ENCODE measurements around the gene PPARGC1A. TPM values are rescaled to one million over a fixed set of nuclear protein-coding genes. Genes with fewer than 3 reads are reported as not detected.

PPARGC1A gene
- total and polyA plus RNA-seq, 2 donors (not counting 3 experiments of a cell fraction or from before 2014, with no cell fraction given), result not detected

DNA sequence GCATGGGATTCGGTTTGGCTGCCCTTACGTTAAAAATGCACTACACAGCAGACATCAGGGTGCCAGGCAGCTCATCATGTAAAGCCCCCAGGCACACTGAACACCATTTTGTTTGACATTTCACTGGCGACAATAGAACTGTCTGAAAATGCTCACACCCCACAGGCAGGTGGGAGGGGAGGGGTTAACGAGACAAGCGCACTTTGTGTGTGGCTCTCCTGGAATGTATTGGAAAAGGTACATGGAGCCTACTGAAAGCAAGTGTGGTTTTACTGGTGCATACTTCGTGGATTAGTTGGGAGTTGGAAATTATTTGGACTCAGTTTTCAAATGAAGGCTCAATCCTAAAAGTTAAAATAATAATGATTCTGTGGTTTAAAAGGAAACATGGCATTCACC, 31.6 kb upstream of the PPARGC1A start:
- dilution Hi-C loops (cut with MboI; ENCODE audit: extremely low pct_ligation_motif_present, low sequenced_read_pairs), result no loop called here
- no peak overlapping the region for H2AFZ ChIP-seq (ENCODE audit: low read depth, low read length)

More for the DNA sequence above, 31.6 kb upstream of the PPARGC1A start:
- no peak overlapping the region for H3K4me2 ChIP-seq (ENCODE audit: insufficient read depth, low read length)
- H3K27ac ChIP-seq (ENCODE audit: insufficient read depth, low read depth, low read length), result no peak overlapping the region
- H3K79me2 ChIP-seq (ENCODE audit: control insufficient read depth, insufficient read depth, low read length), result no peaks in the 10 kb centered on the region
- DNase-seq (ENCODE audit: low read depth, low spot score) (no peak), FAIRE-seq (no peak)
- no TSS peak for BruUV-seq (replicated peaks)
- no peaks in the 10 kb centered on the region for H3K9me3 ChIP-seq (replicated peaks; ENCODE audit: control insufficient read depth, insufficient read depth, low read length)
- intact Hi-C loops (cut with micrococcal nuclease), result no loop called here
- no peaks in the 10 kb centered on the region for H3K27me3 ChIP-seq (ENCODE audit: control insufficient read depth in 2 of 2, insufficient read depth in 2 of 2, low read length in 2 of 2)
- no peaks in the 10 kb centered on the region for H3K4me1 ChIP-seq (ENCODE audit: control insufficient read depth, extremely low read depth, insufficient read depth, low read length)
- no peaks in the 10 kb centered on the region for H3K36me3 ChIP-seq (ENCODE audit: control insufficient read depth in 2 of 2, extremely low read depth in 1 of 2, insufficient read depth in 2 of 2, low read length in 2 of 2)
- H4K20me1 ChIP-seq (replicated peaks; ENCODE audit: control insufficient read depth, extremely low read depth, insufficient read depth, low read length), result no peaks in the 10 kb centered on the region
- POLR2A ChIA-PET, result no interaction called here
- H3K9me1 ChIP-seq (replicated peaks; ENCODE audit: control insufficient read depth, extremely low read depth, insufficient read depth, low read length), result no peaks in the 10 kb centered on the region
- H3K9ac ChIP-seq (replicated peaks; ENCODE audit: extremely low read depth, insufficient read depth, low read length), result no peak overlapping the region
- TF ChIP-seq, protein P1, sequence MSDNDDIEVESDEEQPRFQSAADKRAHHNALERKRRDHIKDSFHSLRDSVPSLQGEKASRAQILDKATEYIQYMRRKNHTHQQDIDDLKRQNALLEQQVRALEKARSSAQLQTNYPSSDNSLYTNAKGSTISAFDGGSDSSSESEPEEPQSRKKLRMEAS (IDR thresholded peaks at IDR 0.05; ENCODE audit: insufficient read depth, insufficient read length), result no peak
- no peak for TF ChIP-seq EZH2 (IDR thresholded peaks at IDR 0.05; ENCODE audit: borderline replicate concordance, low read depth, low read length, severe bottlenecking)
- TF ChIP-seq FOS (IDR thresholded peaks at IDR 0.05; ENCODE audit: borderline replicate concordance, insufficient read depth, low read length), result no peak
- no peak for TF ChIP-seq POLR2A (IDR thresholded peaks at IDR 0.05; ENCODE audit: low read depth, low read length)
- no peak for TF ChIP-seq JUN (IDR thresholded peaks at IDR 0.05; ENCODE audit: borderline replicate concordance, insufficient read depth, insufficient read length, low read depth)
- TF ChIP-seq, protein P2, sequence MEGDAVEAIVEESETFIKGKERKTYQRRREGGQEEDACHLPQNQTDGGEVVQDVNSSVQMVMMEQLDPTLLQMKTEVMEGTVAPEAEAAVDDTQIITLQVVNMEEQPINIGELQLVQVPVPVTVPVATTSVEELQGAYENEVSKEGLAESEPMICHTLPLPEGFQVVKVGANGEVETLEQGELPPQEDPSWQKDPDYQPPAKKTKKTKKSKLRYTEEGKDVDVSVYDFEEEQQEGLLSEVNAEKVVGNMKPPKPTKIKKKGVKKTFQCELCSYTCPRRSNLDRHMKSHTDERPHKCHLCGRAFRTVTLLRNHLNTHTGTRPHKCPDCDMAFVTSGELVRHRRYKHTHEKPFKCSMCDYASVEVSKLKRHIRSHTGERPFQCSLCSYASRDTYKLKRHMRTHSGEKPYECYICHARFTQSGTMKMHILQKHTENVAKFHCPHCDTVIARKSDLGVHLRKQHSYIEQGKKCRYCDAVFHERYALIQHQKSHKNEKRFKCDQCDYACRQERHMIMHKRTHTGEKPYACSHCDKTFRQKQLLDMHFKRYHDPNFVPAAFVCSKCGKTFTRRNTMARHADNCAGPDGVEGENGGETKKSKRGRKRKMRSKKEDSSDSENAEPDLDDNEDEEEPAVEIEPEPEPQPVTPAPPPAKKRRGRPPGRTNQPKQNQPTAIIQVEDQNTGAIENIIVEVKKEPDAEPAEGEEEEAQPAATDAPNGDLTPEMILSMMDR (IDR thresholded peaks at IDR 0.05; ENCODE audit: extremely low read depth in 1 of 2, insufficient read depth in 1 of 2, low read depth in 1 of 2, low read length in 2 of 2), result no peak
- TF ChIP-seq MYC (IDR thresholded peaks at IDR 0.05; ENCODE audit: low read depth, low read length), result no peak
- TF ChIP-seq GATA2 (IDR thresholded peaks at IDR 0.05; ENCODE audit: insufficient read depth, insufficient read length, low read depth, low read length), result no peak
- no peak for TF ChIP-seq POLR2AphosphoS5 (IDR thresholded peaks at IDR 0.05; ENCODE audit: insufficient read depth, low read depth, low read length)
- H3K4me3 ChIP-seq (replicated peaks in 1 of 3; ENCODE audit: insufficient read depth in 1 of 3, low read depth in 1 of 3, low read length in 3 of 3), result no peak overlapping the region
- CTCF ChIA-PET, result no interaction called here
